Stimulated activated CD8-positive, alpha-beta memory T cell treated with anti-CD3 and anti-CD28 coated beads, Interleukin-15, amount 100 ng/mL, for 1 hour (primary cell): ENCODE data around the gene KIF21B.
A peak's percentile ranks its signal among the peaks of the same experiment; 100 is the strongest.

Experiments
- DNase-seq: peaks from one replicate; pipeline ENCODE4 v3.0.0-alpha.2; 2020; ENCODE audit warnings: low read depth

Gene KIF21B

GRCh38 chr1:201042779-201043461 lies 19.4 kb upstream of the KIF21B start:
- DNase-seq: peak; percentile 39

DNA sequence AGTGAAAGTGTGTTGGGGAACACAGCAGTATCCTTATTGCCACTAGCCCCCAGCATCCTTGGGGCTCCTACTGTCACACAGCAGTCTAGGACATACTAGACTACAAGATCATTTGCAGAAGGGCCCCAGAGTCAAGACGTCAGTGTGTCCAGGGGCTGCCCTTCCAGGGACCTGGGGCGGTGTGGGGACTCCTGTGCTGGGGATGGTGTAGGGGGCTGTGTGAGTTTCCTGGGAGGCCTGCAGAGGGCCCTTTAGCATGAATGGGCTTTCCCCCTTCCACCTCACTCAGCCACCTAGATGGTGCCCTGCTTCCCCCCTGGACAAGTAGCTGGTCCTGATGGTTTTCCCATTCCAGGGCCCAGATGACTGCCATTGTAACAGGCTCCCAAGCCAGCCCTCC lies 17.5 kb upstream of the KIF21B start:
- no peak for DNase-seq

DNA sequence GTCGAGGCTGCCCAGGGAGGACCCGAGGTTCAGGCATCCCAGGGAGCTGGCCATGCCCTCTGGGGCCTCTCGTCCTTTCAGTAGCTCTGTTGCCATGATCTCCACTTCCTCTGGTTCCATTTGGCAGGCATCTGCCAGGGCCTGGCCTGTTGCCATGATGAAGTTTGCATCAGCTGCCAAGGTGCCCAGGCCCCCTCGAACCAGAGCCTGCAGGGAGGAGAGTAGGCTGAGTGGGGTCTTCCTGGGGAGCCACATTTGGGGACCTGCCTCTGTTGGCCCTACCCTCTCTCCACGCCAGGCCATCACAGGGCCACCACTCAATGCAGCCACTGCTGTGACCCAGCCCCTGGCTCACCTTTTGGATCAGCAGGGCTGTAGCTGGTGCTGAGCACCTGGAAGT lies 16.4 kb upstream of the KIF21B start:
- no peak for DNase-seq

DNA sequence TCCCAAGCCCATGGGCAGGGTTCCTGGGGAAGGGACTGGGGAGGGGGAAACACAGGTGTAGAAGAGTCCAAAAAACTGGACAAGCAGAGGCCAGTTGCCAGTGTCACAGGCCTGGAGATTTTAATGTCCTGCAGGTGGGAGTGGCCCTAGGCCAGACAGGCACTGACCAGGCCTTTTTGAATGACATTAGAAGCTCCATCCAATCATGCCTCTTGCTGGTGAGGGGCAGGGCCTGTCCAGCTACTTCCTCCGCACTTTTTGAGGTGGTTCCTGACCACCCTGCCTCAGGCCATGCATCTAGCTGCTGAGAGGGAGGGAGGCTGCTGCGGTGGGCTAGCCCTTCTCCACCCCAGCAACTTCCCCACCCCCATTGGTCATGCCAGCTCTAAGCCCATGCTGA lies 15.9 kb upstream of the KIF21B start:
- no peak for DNase-seq

GRCh38 chr1:201038186-201038876 lies 14.8 kb upstream of the KIF21B start:
- DNase-seq: no peak

DNA sequence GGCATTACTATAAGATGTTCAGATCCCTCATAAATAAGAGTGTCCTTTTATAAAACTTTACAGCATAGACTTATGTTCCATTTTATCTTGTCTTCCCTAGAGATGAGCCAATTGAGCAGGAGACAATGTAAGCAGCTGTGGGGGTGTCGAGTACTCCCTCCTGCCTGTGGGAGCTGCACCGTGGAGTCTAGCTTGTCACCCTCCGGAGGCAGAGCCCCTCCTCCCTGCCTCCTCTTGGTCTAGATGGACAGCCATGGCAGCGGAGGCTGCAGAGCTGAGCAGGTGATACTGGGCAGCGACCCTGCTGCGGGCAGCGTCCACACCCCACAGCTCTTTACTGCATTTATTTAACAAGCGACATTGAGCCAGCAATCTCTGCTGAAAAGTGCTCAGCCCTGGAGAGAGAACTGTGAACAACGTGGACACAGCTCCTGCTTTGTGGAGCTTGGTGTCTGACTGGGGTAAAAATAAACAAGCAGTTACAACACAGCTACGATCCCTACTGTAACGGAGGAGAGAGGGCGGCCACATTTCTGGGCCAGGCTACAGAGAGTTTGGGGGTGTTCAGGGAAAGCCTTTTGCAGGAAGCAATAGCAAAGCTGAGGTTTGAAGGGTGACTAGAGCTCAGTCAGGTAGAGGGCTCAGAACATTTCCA lies 12.8 kb upstream of the KIF21B start:
- DNase-seq: no peak

DNA sequence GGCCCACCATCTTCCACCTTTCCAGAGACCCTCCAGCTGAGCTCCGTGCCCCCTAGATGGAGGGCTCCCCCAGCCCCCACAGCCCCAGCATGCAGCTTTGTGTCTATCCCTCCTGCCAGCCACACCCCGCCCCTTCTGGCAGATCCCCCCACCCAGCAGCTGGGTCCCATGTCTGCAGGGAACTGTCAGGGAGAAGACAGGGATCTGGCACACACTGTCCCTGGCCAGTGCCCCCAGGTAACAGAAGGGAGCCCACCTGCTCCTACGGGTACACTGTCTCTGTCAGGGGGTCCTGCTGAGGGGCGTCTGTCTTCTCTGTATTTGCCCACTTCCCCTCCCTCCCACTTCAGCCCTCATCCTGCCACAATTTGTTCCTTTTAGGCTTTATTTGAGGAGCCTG lies 11.2 kb upstream of the KIF21B start:
- DNase-seq: no peak

GRCh38 chr1:201032408-201032807 lies 8.9 kb upstream of the KIF21B start:
- DNase-seq: no peak

GRCh38 chr1:201028461-201028889 lies 5.0 kb upstream of the KIF21B start:
- no peak for DNase-seq

DNA sequence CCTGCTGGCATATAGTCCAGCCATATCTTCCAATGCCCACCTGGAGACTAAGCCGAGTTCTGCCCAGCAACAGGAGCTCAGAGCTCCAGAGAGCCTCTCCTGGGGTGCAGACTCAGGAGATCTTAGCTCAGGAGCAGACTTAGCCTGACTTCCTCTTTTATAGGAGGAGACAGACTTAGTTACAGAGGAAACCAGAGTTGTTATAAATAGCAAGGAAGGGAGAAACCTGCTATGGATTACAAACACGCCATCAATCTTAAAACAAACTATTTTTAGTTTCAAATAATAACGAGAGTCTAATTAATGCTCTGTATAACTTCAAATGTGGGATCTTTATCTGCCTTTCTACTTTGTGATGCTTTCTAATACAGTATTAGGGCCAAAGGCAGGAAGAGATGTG lies 3.3 kb upstream of the KIF21B start:
- no peak for DNase-seq

DNA sequence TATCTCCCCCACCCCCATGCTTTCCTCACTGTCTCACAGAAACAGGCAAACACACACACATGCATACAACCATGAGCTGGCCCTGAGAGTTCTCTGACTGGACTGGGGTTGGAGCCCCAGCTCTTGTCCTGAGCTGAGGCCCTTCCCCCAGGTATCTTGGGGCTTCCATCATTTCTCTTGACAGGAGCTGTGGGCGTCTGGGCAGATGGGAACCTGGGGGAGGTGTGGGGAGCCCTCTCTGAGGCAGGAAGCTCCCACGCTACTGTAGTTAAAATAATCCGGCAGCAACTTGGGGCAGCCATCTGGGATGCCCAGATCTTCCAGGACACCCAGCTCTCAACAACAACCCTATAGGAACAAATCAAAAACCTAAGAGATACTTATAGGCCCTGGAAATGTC lies 2.7 kb upstream of the KIF21B start:
- DNase-seq: no peak

GRCh38 chr1:201025571-201026002 lies 2.1 kb upstream of the KIF21B start:
- no peak for DNase-seq

GRCh38 chr1:201024625-201024998 lies 1.1 kb upstream of the KIF21B start:
- no peak for DNase-seq

- DNase-seq: no peak
These were observed 558 bp upstream of the KIF21B start for GRCh38 chr1:201023920-201024624.

GRCh38 chr1:201022820-201023516 lies 546 bp downstream of the KIF21B start:
- no peak for DNase-seq

GRCh38 chr1:201022493-201022819 lies 1.1 kb downstream of the KIF21B start:
- DNase-seq: no peak

DNA sequence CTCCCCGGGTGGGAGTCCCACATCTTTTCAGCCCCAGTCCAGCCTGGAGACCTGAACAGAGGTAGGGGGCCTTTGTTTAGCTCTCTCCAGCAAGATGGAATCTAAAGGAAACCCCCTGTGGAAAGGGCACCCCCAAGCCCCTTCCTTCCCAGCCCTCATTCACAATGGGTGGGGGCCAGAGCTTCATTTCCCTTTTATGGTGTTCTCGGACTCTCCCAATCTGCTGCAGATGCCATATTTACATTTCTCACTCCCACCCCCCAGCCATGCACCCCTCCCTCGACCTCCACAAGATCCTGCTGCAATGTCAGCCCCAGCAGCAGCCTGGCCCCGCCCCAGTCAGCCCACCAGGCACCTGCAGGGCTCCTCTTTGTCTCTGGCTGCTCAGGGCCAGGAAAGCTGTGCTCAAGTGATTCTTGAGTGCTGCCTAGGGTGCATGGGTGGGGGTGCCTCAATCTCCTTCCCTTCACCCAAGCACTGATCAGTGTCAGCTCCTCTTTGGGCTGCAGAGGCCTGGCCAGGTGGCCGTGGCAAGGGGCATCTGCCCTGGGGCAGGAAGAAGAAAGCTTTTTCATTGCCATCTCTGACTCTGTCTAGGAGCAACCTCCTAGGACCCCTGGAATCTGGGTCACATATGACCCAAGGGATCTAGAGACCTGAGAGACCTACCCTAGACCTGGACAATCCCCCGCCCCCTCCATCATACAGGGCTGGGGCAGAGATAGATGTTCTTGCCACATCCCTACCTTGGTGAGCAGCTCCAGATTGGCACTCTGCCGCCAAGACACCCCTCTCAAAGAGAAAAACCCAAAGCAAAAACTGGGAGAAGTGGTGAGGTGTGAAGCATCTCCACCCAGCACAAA lies 1.7 kb downstream of the KIF21B start:
- DNase-seq: no peak

DNA sequence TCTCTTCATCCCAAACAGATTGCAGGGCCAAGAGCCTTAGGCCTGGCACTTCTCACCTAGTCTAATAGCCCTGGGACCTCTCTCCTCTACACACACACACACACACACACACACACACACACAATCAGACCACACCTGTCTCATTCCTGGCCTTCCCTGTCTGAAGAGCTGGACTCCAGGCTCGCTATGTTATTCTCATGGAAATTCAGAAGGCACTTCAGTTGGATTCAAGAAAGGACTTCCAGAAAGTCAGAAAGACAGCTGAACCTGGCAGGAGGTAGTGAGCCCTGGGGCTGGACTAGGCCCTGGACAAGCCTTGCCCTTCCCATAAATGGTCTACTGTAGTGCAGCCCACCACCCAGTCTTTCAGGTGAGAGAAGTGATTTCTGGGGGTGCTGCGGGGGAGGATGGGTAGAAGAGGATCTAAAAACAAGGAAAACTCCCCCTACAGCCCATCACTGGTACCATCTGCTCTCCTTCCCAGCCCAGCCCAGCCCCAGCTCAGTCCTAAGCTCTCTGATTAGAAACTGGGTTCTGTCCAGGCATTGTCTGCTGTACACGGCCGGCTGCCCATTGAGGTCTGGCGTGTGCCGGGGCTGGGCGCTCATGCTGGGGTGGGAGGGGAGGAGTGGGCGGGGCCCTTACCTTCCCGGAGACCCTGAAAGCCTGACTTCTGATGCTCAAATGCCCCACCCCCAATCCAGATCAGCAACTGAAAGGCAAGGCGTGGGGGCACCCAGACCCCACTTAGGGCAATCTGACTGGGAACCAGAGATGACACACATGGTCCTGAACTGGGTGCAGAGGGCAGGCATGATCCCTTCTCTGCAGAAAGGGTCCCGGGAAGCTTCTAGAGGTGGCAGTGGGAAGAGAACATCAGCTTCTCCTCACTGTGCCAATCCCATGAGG lies 2.5 kb downstream of the KIF21B start:
- no peak for DNase-seq

DNA sequence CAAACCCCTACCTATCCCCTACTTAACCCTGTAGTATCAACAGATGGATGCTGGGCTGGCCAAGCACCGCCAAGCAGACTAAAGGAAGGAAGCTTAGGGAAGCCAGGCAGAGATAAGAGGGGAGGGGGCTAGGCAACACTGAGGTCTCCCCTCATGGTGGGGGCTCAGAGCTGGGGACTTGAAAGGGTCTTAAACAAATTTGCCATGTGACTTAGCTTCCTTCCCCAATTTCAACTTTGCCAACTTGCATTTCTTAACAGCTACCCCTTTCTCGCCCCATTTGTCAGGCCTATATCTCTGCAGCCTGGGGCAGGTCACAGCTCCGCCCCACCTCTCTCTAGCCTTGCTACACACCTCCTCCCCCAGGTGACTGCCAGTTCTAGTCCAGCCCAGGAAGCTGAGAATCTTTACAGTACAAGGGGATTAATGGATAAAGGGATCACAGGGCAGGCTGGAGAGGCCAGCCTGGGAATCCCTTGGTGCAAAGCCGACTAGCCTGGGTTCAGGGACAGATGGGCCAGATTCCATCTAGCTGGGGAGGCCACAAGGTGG lies 3.4 kb downstream of the KIF21B start:
- DNase-seq: no peak
